Measurements from ENCODE around the gene CCNI.
"Not testable (repeated sequence)": the region's sequence is repeated elsewhere in the genome, so short reads cannot be mapped to it uniquely, and the experiment has no call there.

The CCNI gene

DNA sequence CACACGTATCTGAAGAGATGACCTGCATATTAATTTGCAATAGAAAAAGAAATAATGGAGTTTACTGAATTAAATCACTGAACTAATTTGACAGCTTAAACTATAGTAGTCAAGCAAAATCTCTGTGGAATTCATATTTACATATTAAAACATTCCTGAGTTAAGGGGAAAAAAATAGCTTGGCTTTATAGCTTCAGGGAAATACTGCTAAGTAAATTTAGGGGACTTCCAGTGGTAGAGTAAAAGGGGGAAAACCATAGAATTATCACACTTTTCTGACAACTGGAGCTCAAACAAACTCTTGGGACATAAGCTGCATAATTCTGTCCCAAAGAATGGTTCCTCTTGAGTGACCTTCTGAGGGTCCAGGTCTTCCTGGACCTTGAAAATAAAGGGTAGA is 28.6 kb upstream of the CCNI start:
- no peak overlapping the region for H3K9ac ChIP-seq (ENCODE audit: low read depth, low read length)
- no peak overlapping the region for H3K4me3 ChIP-seq (ENCODE audit: low read length)
- H3K9me3 ChIP-seq (ENCODE audit: insufficient read depth, low read depth, low read length): no peaks in the 10 kb centered on the region
- no peaks in the 10 kb centered on the region for H3K4me1 ChIP-seq (ENCODE audit: insufficient read depth, low read length)
- WGBS: no CpG with 5 or more reads among the region's 1 CpG
- no peaks in the 10 kb centered on the region for H3K27me3 ChIP-seq (ENCODE audit: insufficient read depth, low read length)
- no peak overlapping the region for H3K27ac ChIP-seq (ENCODE audit: low read depth, low read length)
- no peaks in the 10 kb centered on the region for H3K36me3 ChIP-seq (ENCODE audit: insufficient read depth, low read length)

GRCh38 chr4:77100234-77100633 is 24.4 kb upstream of the CCNI start:
- Histone ChIP-seq H3K27me3 (ENCODE audit: insufficient read depth, low read length) (no peaks in the 10 kb centered on the region), H3K4me1 (ENCODE audit: insufficient read depth, low read length) (peaks cover 3% of the 10 kb centered on the region; the same call in 1 of the 2 replicates), H3K27ac (ENCODE audit: low read depth, low read length) (no peak overlapping the region), H3K9me3 (ENCODE audit: insufficient read depth, low read depth, low read length) (no peaks in the 10 kb centered on the region), H3K9ac (ENCODE audit: low read depth, low read length) (no peak overlapping the region), H3K4me3 (ENCODE audit: low read length) (no peak overlapping the region), H3K36me3 (ENCODE audit: insufficient read depth, low read length) (no peaks in the 10 kb centered on the region)
- WGBS: 78% methylated on average over 2 of the region's 2 CpGs

DNA sequence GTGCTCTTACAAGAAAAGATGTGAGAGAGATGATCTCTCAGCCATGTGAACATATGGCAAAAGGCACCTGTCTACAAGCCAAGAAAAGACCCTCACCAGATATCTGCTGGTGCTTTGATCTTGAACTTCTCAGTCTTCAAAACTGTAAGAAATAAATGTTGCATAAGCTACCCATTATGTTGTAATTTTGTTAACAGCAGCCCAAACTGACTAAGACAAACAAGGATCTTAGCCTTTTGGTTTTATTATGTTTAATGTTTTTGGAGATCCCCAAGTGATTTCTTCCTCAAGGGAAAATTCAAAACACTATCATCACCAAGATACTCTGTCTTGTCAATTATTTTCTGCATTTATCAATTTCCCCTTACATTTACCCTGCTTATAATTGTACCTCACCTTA is 21.8 kb upstream of the CCNI start:
- no peaks in the 10 kb centered on the region for H3K36me3 ChIP-seq (ENCODE audit: insufficient read depth, low read length)
- no peak overlapping the region for H3K4me3 ChIP-seq (ENCODE audit: low read length)
- no peak overlapping the region for H3K9ac ChIP-seq (ENCODE audit: low read depth, low read length)
- H3K27me3 ChIP-seq (ENCODE audit: insufficient read depth, low read length): no peaks in the 10 kb centered on the region
- peaks cover 3% of the 10 kb centered on the region; the same call in 1 of the 2 replicates for H3K4me1 ChIP-seq (ENCODE audit: insufficient read depth, low read length)
- H3K9me3 ChIP-seq (ENCODE audit: insufficient read depth, low read depth, low read length): no peaks in the 10 kb centered on the region
- H3K27ac ChIP-seq (ENCODE audit: low read depth, low read length): no peak overlapping the region

DNA sequence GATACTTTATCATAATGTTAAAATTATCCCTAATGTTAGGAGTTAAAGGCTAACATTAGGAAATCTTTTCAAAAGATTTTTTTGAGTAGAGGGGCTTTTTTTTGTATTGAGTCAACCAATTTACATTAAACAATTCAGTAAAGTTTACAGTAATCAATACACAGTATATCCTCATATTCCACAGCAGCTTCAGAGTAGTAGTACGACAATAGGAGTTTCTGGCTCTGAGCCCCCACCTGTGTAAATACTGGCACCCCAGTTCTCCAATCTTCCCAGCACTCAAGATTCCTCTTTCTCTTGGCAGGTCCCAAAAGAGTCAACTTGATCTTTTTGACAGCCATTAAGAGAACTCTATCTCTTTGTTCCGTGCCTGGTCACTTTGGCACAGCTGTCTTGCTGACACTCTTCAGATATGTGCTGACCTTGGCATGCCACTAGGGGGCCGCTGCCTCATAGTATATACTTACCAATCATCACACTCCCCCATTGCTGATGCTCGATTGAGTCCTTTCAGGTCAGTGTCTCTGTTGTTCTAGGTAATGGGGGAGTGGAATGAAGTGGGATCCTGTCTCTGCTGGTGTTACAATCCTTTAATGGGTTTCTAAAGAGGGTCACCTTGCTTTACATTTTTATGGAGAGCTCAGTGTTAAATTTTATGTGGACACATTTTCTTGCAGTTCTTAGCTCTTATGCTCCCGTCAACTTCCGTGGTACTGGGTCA is 19.5 kb upstream of the CCNI start:
- H3K9me3 ChIP-seq (ENCODE audit: insufficient read depth, low read depth, low read length): no peaks in the 10 kb centered on the region
- 55% methylated on average over 6 of the region's 6 CpGs for WGBS
- no peaks in the 10 kb centered on the region for H3K27me3 ChIP-seq (ENCODE audit: insufficient read depth, low read length)
- no peaks in the 10 kb centered on the region for H3K36me3 ChIP-seq (ENCODE audit: insufficient read depth, low read length)
- no peak overlapping the region for H3K9ac ChIP-seq (ENCODE audit: low read depth, low read length)
- H3K4me1 ChIP-seq (ENCODE audit: insufficient read depth, low read length): peaks cover 3% of the 10 kb centered on the region; the same call in 1 of the 2 replicates
- no peak overlapping the region for H3K27ac ChIP-seq (ENCODE audit: low read depth, low read length)
- H3K4me3 ChIP-seq (ENCODE audit: low read length): no peak overlapping the region

DNA sequence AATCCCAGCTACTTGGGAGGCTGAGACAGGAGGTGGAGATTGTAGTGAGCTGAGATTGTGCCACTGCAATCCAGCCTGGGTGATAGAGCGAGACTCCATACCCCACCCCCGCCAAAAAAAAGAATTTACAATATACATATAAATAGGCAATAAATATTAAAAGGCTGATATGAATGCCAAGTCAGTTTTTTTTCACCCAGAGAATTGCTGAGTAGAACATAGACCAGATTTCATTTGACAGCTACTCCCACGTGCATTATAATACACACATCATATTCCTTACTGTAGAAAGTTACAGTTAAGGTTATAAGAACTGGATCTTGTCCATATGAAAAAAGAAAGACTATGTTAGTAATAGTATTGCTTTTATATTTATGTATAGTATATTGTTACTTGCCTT is 18.7 kb upstream of the CCNI start:
- H3K9me3 ChIP-seq (ENCODE audit: insufficient read depth, low read depth, low read length): no peaks in the 10 kb centered on the region
- no peaks in the 10 kb centered on the region for H3K36me3 ChIP-seq (ENCODE audit: insufficient read depth, low read length)
- peaks cover 3% of the 10 kb centered on the region; the same call in 1 of the 2 replicates for H3K4me1 ChIP-seq (ENCODE audit: insufficient read depth, low read length)
- H3K27ac ChIP-seq (ENCODE audit: low read depth, low read length): no peak overlapping the region
- no peaks in the 10 kb centered on the region for H3K27me3 ChIP-seq (ENCODE audit: insufficient read depth, low read length)
- no peak overlapping the region for H3K9ac ChIP-seq (ENCODE audit: low read depth, low read length)
- no CpG with 5 or more reads among the region's 3 CpGs for WGBS
- no peak overlapping the region for H3K4me3 ChIP-seq (ENCODE audit: low read length)

- Histone ChIP-seq H3K27ac (ENCODE audit: low read depth, low read length) (no peak overlapping the region), H3K27me3 (ENCODE audit: insufficient read depth, low read length) (no peaks in the 10 kb centered on the region), H3K4me1 (ENCODE audit: insufficient read depth, low read length) (peaks cover 3% of the 10 kb centered on the region; the same call in 1 of the 2 replicates), H3K9ac (ENCODE audit: low read depth, low read length) (no peak overlapping the region), H3K4me3 (ENCODE audit: low read length) (no peak overlapping the region), H3K9me3 (ENCODE audit: insufficient read depth, low read depth, low read length) (no peaks in the 10 kb centered on the region), H3K36me3 (ENCODE audit: insufficient read depth, low read length) (no peaks in the 10 kb centered on the region)
- WGBS: no CpG with 5 or more reads among the region's 1 CpG
These were observed 17.6 kb upstream of the CCNI start for GRCh38 chr4:77093401-77093800.

DNA sequence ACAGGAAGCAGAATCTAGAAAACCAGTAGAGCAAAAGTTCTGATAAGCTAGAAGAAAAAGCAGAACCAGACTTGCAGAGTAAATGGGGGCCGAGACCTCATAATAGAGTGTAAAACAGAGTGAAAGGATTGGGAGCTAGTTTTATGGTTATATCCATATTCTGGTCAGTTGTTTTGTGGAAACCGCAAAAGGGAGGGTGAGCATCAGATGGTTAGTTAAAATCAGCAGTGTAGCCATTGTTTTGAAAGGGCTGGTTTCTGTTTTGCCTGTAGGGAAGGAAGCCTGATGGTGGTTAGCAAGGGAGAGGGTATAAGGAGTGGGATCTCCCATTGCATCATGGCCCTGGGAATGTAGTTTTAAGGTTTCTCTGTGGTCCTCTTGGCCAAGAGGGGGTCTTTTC is 17.2 kb upstream of the CCNI start:
- Histone ChIP-seq H3K27me3 (ENCODE audit: insufficient read depth, low read length) (no peaks in the 10 kb centered on the region), H3K36me3 (ENCODE audit: insufficient read depth, low read length) (no peaks in the 10 kb centered on the region), H3K4me3 (ENCODE audit: low read length) (no peak overlapping the region), H3K4me1 (ENCODE audit: insufficient read depth, low read length) (peaks cover 3% of the 10 kb centered on the region; the same call in 1 of the 2 replicates), H3K27ac (ENCODE audit: low read depth, low read length) (no peak overlapping the region), H3K9me3 (ENCODE audit: insufficient read depth, low read depth, low read length) (no peaks in the 10 kb centered on the region), H3K9ac (ENCODE audit: low read depth, low read length) (no peak overlapping the region)
- WGBS: 92% methylated on average over 2 of the region's 2 CpGs

DNA sequence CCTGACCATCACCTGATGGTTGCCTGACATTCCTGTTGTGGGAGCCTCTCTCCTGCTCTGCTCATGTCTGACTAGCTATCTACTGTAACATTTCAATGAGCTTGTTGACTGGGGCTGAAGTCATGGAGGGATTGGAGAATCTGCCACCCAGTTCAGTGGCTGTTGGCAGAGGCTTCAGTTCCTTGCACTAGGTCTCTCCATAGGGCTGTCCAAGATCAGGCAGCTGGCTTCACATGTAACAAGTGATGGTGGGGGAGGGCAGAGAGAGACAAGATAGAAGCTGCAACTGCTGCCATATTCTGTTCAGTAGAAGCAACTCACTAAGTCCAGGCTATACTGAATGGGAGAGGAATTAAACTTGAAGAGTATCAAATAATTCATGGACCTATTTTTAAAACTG is 14.1 kb upstream of the CCNI start:
- no peaks in the 10 kb centered on the region for H3K4me1 ChIP-seq (ENCODE audit: insufficient read depth, low read length)
- no peaks in the 10 kb centered on the region for H3K27me3 ChIP-seq (ENCODE audit: insufficient read depth, low read length)
- no peak overlapping the region for H3K9ac ChIP-seq (ENCODE audit: low read depth, low read length)
- no peak overlapping the region for H3K27ac ChIP-seq (ENCODE audit: low read depth, low read length)
- no peaks in the 10 kb centered on the region for H3K9me3 ChIP-seq (ENCODE audit: insufficient read depth, low read depth, low read length)
- no peaks in the 10 kb centered on the region for H3K36me3 ChIP-seq (ENCODE audit: insufficient read depth, low read length)
- no peak overlapping the region for H3K4me3 ChIP-seq (ENCODE audit: low read length)

- not testable (repeated sequence) for H3K27ac ChIP-seq (ENCODE audit: low read depth, low read length); H3K27me3 ChIP-seq (ENCODE audit: insufficient read depth, low read length); H3K9ac ChIP-seq (ENCODE audit: low read depth, low read length); H3K9me3 ChIP-seq (ENCODE audit: insufficient read depth, low read depth, low read length); H3K4me1 ChIP-seq (ENCODE audit: insufficient read depth, low read length); H3K36me3 ChIP-seq (ENCODE audit: insufficient read depth, low read length); H3K4me3 ChIP-seq (ENCODE audit: low read length)
- no CpG with 5 or more reads among the region's 1 CpG for WGBS
These were observed 11.2 kb upstream of the CCNI start for GRCh38 chr4:77087027-77087426.

DNA sequence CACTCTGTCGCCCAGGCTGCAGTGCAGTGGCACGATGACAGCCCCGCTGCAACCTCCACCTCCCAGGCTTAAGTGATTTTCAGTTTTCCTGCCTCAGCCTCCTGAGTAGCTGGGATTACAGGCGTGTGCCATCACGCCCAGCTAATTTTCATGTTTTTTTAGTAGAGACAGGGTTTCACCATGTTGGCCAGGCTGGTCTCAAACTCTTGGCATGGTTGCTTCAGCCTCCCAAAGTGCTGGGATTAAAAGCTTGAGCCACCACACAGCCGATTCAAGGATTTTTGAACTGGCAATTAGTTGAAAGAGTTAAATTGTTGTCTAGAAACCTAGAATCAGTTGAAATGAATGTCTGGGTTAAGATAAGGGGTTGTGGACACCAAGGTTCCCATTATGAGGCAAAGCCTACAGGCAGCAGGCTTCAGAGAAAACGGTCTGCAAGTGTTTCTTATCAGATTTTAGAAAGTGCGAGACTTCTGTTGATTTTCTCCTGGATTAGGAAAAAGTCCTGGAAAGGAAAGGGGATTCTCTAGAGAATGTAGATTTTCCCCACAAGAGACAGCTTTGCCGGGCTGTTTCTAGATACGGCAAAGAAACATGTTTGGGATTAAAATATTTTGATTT is 8.3 kb upstream of the CCNI start:
- no peaks in the 10 kb centered on the region for H3K4me1 ChIP-seq (ENCODE audit: insufficient read depth, low read length)
- H3K27ac ChIP-seq (ENCODE audit: low read depth, low read length): no peak overlapping the region
- H3K9ac ChIP-seq (ENCODE audit: low read depth, low read length): no peak overlapping the region
- no peak overlapping the region for H3K4me3 ChIP-seq (ENCODE audit: low read length)
- no peaks in the 10 kb centered on the region for H3K27me3 ChIP-seq (ENCODE audit: insufficient read depth, low read length)
- H3K36me3 ChIP-seq (ENCODE audit: insufficient read depth, low read length): no peaks in the 10 kb centered on the region
- WGBS: 84% methylated on average over 10 of the region's 10 CpGs
- H3K9me3 ChIP-seq (ENCODE audit: insufficient read depth, low read depth, low read length): no peaks in the 10 kb centered on the region

- no peaks in the 10 kb centered on the region for H3K36me3 ChIP-seq (ENCODE audit: insufficient read depth, low read length)
- whole genome bisulfite sequencing: 91% methylated on average over 11 of the region's 11 CpGs
- no peaks in the 10 kb centered on the region for H3K9me3 ChIP-seq (ENCODE audit: insufficient read depth, low read depth, low read length)
- no peak overlapping the region for H3K4me3 ChIP-seq (ENCODE audit: low read length)
- H3K4me1 ChIP-seq (ENCODE audit: insufficient read depth, low read length): no peaks in the 10 kb centered on the region
- no peak overlapping the region for H3K9ac ChIP-seq (ENCODE audit: low read depth, low read length)
- no peaks in the 10 kb centered on the region for H3K27me3 ChIP-seq (ENCODE audit: insufficient read depth, low read length)
- no peak overlapping the region for H3K27ac ChIP-seq (ENCODE audit: low read depth, low read length)
These were observed 7.3 kb upstream of the CCNI start for GRCh38 chr4:77082886-77083608.
